GM12873 (cell line): ENCODE data around the gene INPP4B.

ENCODE experiments used
- TF ChIP-seq, protein P1 (sequence below): IDR thresholded peaks from 2 replicates; pipeline ENCODE4 v1.5.1; 2012; ENCODE audit warnings: low read depth, mild to moderate bottlenecking, moderate library complexity, low read length, control low read depth; ENCODE audit not compliant: insufficient read depth; ENCODE audit errors: missing control alignments

INPP4B gene

DNA sequence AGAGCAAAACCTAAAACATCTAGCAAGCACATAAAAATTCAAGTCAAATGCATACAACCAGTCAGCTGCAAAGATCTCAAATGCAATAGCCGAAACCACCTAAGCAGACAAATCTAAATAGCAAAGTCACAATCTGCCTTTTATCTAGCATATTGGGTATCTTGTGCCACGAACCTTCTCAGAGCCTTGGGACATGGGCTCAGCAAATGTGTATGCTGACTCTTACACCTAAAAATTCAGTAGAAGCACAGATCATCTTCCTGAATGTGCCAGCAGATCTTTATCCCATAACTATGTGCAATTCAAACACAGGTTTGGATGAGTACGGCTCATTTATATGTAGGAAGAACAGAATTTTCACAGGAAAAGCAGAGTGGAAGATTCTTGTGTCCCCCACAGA lies 492.1 kb downstream of the INPP4B start:
- TF ChIP-seq, protein P1, sequence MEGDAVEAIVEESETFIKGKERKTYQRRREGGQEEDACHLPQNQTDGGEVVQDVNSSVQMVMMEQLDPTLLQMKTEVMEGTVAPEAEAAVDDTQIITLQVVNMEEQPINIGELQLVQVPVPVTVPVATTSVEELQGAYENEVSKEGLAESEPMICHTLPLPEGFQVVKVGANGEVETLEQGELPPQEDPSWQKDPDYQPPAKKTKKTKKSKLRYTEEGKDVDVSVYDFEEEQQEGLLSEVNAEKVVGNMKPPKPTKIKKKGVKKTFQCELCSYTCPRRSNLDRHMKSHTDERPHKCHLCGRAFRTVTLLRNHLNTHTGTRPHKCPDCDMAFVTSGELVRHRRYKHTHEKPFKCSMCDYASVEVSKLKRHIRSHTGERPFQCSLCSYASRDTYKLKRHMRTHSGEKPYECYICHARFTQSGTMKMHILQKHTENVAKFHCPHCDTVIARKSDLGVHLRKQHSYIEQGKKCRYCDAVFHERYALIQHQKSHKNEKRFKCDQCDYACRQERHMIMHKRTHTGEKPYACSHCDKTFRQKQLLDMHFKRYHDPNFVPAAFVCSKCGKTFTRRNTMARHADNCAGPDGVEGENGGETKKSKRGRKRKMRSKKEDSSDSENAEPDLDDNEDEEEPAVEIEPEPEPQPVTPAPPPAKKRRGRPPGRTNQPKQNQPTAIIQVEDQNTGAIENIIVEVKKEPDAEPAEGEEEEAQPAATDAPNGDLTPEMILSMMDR, result no peak

DNA sequence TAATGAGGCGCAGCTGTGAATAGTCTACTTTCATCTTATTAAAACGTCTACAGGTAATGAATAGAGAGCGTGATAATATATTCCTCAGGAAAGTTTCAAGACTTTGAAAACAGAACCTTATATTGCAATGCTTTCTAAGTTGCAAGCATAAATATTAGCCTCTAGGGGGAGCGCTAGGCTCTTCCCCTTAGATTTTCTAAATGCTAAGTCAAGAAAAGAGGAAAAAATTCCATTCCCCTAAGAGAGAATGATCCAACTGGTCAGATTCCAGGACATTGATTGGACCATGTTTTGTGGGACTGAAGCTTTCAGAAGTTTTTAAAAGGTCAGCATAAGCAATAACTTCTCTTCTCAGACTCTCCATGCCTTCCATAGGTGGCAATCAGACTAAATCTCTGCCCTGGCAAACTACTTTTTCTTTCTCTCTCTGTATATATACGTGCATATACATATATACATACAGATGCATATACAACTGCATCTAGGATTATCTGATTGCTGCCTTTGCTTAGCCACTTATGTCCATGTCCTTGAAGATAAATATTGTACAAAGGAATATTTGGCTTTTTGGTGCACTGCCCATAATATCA lies 492.9 kb downstream of the INPP4B start:
- TF ChIP-seq, protein P1, result peak; percentile 74

DNA sequence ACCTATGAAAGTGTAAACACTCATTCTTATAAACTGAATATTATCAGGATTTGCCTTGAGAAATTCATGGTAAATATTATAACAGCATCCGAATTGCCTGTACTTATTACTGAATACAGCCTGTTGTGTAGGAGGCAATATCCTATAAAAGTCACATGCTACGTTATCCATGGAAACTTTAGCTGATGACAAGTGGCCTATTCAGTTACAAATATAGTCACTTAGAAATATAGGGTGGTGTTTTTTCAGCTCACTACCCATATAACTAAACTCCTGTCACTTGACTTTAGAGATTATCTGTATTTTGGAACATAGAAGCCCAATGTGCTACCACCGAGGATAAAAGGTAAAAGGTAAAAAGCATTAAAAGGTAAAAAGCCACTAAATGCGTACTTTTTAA lies 493.4 kb downstream of the INPP4B start:
- TF ChIP-seq, protein P1, result no peak

DNA sequence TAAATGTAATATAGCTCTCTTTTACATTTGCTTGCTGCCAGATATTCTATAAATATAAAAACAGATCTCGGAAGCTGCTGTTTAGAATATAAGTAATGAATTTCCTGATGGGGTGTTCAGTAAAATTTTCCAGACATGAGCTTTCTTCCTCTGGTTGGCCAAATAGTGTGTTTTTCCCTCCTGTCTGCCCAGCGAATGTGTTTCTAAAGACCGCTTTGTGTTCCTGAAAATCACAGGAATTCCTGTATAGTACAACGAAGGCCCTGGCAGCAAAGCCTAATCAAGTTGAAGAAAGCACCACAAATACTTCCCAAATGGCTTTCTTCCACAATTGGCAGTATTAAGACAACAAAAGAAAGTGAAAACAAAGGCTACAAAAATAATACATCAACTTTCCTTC lies 494.1 kb downstream of the INPP4B start:
- TF ChIP-seq, protein P1, result no peak

DNA sequence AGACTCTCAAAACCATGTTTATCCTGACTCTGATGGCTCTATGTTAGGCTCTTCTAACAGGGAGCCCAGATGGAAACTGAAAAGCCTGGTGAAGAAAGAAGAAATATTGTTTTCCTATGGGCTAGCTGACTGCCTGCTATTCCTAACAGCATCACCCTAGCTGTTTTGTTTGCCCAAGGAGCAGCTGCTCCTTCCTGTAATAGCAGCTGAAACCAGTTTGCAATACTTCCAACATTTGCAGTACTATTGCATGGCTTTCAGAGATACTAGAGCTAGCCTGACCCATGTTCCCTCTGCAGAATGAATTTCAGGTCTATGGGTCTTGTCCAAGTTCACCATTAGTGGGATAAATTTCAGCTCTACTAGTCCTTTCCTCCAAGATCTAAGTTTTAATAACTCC lies 495.2 kb downstream of the INPP4B start:
- TF ChIP-seq, protein P1, result no peak

DNA sequence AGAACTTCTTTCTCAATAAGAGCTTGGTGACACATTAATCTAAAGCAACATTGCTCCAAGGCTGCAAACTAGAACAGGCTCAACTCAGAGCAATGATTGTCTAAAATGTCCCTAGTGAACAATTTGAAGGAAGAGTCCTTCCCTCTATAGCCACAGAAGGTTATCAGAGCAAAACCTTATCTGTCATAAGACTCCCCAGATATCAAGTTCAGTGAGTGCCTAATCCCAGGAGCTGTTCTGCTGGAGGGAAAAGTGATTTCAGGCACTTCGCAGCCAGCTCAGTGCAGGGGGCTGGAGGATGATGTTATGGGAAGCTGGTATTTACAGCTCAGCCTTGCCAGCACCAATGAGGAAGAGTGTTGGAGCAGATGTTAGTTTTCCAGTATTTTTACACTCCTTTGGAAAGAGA lies 497.5 kb downstream of the INPP4B start:
- TF ChIP-seq, protein P1, result no peak

DNA sequence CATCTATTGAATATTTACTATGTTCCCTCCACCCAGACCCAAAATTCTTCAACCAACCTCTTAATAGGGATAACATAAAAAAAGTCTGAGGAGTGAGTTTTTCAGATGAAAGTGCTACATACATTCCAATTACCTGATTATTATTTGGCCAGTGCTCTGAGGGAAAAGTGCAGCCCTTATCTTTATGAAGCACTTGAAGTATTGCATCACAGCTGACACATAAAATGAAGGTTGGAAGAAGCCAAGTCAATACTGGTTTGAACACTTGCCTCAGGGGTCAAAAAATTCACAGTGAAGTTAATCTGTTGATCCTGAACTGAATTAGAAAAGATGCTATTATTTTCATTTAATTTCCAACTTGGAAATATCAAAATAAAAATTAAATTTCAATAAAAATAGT lies 498.9 kb downstream of the INPP4B start:
- TF ChIP-seq, protein P1, result no peak
